ENCODE measurements around the gene ATP11A. TPM values are rescaled to one million over a fixed set of nuclear protein-coding genes. Genes with fewer than 3 reads are reported as not detected.
A peak's percentile ranks its signal among the peaks of the same experiment; 100 is the strongest.

The ATP11A gene
- polyA plus RNA-seq, 5 donors, result 331 to 490 (median 383) TPM

DNA sequence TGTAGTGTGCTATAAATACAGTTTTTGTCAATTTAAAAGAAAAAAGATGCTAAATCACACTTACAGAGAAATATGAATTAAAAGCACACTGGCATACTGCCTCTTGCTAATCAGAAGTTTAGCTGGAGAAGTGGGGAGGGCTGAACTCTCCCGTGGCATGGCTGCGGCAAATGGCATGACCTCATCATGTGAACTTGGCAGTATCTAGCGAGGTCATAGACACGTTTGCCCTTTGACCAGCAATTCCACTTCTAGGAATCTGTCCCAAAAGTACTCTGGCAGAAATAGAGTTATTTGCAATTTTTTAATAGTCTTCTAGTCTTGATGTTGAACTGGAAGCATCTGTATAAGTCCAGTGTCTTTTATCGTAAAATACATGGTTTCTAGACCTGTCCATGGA lies 237.2 kb downstream of the ATP11A start:
- no peak for DNase-seq

DNA sequence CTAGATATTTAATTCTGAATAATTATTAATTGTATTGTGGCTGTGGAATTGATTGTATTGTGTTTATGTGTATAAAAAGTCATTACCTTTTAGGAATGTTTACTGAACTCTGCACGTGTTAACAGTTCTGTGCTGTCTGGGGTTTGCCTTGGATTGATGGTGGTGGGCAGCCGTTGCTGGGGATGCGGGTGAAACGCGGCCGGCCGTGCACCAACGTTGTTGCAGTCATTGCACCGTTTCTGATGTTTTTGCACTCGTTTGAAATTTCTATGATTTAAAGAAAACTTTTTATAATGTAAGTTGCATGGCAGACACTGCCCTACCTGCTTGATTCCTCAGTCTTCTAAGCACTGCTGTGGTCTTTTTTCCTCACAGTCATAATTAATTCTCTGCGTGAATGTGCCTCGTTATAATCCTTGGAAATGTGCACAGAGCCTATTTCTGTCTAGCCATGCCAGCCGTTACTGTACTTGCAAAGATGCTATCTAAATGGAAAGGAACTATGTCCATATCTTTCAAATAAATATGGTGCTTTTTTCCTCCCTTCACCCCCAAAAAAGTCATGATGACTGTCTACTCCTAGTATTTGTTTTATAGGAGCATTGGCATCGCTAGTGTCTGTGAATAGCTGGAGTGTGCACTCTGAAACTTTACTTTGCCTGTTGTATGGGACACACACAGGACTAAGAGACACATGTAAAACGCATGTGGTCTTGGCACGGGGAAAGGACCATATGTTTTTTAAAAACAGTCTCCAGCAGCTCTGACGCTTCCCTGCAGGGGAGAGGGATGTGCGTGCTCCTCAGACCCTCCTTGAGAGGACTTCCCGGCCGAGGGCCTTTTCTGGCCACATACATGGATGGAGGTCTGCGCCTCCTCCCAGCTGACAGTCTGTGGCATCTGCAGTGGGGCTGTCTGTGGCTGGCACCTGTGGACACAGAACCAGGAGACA lies 238.5 kb downstream of the ATP11A start:
- DNase-seq, result peak; percentile 31 to 36

DNA sequence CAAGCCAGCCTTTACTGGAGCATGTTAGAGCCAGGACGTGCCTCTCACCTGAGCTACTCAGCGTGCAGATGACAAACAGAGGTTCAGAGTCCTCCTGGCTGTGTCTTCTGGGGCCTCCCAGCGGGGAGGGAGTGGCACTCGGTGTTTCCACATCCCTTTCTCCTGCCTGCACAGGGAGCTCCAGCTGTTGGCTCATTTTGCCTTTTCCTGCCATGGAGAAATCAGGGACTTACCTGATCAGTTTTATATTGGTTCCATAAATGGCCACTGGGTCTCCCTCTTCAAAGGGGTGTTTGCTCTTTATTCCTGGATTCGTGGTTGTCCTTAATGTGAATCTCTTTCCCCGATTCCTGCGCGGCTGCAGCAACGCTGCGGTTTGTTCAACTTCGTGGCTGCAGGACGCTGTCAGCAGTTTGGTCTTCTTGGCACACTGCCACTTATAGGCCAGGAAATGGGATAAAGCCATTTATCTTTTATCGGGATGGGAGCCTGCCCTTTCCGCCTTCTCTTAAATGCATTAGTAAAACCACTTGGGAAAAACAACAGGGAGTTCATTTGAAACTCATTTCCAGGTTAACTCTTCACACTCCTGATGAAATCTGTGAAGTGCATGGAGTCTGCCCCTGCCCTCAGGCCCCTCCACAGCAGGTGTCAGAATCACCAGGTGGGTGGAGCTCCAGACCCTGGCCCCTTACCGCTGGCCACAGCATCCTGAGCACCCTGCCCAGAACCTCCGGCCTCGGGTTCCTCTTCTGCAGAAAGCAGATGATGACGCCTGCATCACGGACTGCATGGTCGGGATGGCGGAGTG lies 239.3 kb downstream of the ATP11A start:
- DNase-seq, result peak; percentile 45 to 52

DNA sequence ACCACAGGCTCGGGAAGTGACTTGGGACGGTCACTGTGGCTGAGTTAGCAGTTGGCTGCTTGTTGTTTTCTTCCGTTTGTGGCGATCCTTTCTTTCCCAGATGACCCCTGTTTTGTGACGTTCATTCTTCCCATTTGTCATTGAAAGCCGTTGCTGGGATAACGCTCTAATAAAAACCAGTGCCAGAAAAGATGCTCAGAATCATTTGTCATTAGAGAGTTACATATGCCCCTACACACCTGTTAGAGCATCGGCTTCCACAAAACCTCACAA lies 239.9 kb downstream of the ATP11A start:
- DNase-seq, result peak in 1 of 2 donors; percentile 10

DNA sequence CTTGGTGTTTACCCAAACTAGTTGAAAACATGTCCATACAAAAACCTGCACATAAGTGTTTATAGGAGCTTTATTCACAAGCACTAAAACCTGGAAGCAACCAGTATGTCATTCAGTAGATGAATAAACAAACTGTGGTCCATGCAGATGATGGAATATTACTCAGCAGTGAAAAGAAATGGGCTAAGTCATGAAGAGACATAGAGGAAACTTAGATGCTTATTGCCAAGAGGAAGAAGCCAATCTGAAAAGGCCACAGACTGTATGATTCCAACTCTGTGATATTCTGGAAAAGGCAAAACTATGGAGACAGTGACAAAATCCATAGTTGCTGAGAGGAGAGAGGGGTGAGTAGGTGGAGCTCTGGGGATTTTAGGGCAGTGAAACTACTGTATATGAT lies 240.4 kb downstream of the ATP11A start:
- DNase-seq, result no peak

DNA sequence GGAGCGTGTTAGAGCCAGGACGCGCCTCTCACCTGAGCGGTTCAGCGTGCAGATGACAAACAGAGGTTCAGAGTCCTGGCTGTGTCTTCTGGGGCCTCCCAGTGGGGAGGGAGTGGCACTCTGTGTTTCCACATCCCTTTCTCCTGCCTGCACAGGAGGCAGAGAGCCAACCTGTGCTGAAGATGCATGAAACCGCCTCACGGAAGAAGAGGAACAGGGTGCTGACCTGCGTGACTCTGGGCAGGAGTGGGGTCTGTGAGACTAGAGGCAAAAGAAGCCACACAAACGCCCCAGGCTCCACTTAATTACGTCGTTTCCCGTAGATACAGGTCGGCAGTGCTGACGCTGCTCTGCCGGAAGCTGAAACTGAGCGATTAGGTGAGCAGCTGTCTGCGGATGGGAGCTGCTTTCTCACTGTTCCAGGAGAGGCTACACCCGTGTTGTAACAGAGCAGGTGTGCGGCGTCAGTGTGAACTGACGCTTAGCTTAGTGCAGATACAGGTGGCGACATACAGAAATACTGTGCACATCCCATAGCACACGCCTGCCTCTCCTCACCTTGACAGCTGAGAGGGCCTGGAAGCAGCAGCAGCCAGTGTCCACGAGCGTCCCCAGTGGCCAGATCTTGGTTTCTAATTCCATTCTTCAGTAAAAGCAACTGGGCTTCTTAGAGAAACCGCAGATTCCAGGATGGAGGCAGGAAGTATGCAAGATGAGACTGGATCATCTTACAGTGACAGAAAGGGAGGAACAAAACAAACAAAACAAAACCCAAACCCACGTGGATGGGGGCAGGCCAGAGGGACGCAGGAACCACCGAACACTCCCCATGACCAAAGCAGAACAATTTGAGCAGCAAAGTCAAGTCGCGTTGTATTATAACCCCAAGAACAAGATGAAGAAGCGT lies 241.4 kb downstream of the ATP11A start:
- peak; percentile 18 to 33 for DNase-seq

DNA sequence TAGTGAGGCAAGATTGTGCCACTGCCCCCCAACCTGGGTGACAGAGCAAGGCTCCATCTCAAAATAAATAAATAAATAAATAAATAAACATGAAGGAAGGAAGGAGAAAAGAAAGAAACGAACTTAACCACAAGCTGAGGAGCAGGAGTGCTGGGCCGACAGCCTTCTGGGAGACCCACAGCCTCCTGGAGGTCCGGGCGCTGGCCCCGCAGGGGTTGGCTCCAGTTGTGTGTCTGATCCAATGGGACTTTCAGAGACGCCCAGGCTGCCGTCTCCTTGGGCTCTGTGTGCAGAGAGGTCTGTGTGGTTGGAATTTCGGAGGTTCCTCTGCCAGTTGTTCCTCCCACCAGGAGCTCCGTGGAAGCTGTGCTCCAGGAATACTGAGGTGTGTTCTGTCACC lies 243.1 kb downstream of the ATP11A start:
- no peak for DNase-seq

DNA sequence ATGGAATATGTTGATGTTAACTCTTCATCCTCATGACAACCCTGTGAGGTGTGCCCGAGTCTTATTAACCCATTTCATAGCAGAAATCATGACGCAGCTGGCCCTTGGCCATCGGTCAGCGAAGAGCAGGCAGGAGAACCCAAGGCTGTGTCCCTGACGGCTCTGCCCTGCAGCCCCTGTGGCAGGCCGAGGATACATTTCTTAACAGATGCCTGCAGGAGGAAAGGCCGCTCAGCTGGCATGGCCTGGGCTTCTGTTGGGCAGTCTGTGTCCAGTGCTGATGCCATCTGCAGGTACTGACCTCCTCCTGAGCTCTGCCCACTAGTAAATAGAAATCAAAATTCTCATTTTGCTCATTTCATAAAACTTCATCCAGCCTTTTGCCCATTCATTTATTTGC lies 243.8 kb downstream of the ATP11A start:
- no peak for DNase-seq

DNA sequence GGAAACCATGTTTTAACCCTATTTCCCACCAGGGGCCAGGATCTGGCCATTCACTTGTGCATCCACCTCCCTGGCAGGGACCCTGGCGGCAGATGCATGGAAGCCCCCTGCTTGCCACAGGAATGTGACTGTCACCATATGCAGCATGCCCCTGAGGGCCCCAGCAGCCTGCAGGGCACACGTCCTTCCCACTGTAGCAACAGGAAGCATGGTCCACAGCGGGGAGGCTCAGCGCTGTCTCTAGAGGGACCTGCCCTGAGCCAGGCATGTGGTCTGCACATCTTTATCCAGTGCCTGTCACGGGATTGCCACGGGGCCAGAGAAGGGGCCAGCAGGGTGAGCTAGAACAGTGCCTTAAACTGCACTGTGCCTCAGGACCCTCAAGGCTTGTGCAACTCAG lies 244.2 kb downstream of the ATP11A start:
- DNase-seq, result no peak

Other genes with a start within 250 kb of the ATP11A start
- gene TUBGCP3, start 101.9 kb upstream of the ATP11A start, polyA plus RNA-seq (ENCODE audit: insufficient read depth in 1 of 5, insufficient read length in 5 of 5, low replicate concordance in 1 of 5), result 10 to 100 TPM; 27.4 to 37.2 (median 31.7) TPM